Esophagus squamous epithelium (tissue), 4 donors: ENCODE measurements around the gene DAB1.

Experiments
- POLR2A ChIP-seq, 4 donors: fragments of 450-650 bp; IDR thresholded peaks; one replicate each; pipeline ENCODE4 v1.6.1; 2017; ENCODE audit warnings: antibody characterized with exemption in 4 of 4, mild to moderate bottlenecking in 4 of 4, moderate library complexity in 3 of 4
- TF ChIP-seq, protein P1 (sequence below), 6 experiments: fragments of 450-650 bp in 4 of 6; fragments of 200-600 bp in 2 of 6; sonication (generic) in 2 of 6; IDR thresholded peaks; one replicate each; pipeline ENCODE4 v1.5.1; 2016 to 2019; ENCODE audit warnings: antibody characterized with exemption in 6 of 6, mild to moderate bottlenecking in 4 of 6, moderate library complexity in 4 of 6

DNA sequence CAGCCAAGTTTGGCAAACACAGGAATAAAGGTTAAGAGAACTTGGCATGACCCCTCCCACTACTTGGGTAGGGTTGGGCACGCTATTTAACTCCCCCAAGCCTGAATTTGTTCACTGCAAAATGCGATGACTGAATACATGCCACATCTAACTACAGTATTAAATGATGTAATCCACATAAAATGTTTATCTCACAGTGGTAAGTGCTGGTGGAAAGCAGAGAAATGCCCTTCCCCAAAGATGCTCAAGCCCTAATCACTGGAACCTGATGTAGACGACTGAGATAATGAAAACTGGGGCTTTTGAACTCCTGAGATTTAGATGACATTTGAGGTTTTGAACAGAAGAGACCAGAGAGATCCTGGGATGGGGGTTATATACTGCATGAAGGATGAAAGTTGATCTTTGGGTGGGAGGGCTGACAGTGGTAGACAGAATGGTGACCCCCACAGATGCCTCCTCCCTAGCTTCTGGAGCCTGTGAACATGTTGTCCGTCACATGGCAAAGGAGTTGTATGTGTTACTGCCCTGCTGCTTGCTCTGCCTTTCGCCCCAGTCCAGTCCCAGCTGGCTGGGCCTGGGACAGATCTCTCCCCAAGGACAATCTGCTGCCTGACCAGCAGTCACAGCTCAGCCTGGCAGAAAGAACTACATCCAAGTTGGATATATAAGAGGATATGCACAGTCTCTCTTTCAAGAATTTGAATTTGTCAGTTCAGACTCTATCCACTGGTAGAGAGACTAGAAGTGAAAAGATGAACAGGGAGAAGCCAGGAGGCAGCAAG is 120.9 kb downstream of the DAB1 start:
- TF ChIP-seq, protein P1, sequence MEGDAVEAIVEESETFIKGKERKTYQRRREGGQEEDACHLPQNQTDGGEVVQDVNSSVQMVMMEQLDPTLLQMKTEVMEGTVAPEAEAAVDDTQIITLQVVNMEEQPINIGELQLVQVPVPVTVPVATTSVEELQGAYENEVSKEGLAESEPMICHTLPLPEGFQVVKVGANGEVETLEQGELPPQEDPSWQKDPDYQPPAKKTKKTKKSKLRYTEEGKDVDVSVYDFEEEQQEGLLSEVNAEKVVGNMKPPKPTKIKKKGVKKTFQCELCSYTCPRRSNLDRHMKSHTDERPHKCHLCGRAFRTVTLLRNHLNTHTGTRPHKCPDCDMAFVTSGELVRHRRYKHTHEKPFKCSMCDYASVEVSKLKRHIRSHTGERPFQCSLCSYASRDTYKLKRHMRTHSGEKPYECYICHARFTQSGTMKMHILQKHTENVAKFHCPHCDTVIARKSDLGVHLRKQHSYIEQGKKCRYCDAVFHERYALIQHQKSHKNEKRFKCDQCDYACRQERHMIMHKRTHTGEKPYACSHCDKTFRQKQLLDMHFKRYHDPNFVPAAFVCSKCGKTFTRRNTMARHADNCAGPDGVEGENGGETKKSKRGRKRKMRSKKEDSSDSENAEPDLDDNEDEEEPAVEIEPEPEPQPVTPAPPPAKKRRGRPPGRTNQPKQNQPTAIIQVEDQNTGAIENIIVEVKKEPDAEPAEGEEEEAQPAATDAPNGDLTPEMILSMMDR (IDR thresholded peaks at IDR 0.05): no peak
- no peak for TF ChIP-seq POLR2A (IDR thresholded peaks at IDR 0.05)
